ENCODE results near the gene PBX3. TPM values are rescaled to one million over a fixed set of nuclear protein-coding genes. Genes with fewer than 3 reads are reported as not detected.

PBX3 gene
- total RNA-seq, 1 donor from 2014 or later, result 6.3 TPM

GRCh38 chr9:125911861-125912644, 164.9 kb downstream of the PBX3 start:
- no peak for FAIRE-seq
- TF ChIP-seq CTCF (IDR thresholded peaks at IDR 0.05; ENCODE audit: insufficient read depth, low read length, severe bottlenecking), result no peak
- H3K27me3 ChIP-seq (ENCODE audit: control insufficient read depth, insufficient read depth, low read length), result no peaks in the 10 kb centered on the region
- no peak for DNase-seq (ENCODE audit: low read depth)
- H3K4me3 ChIP-seq (ENCODE audit: low read depth, low read length), result no peak overlapping the region
- H3K36me3 ChIP-seq (ENCODE audit: control insufficient read depth, insufficient read depth, low read length), result no peaks in the 10 kb centered on the region

- no peaks in the 10 kb centered on the region for H3K27me3 ChIP-seq (ENCODE audit: control insufficient read depth, insufficient read depth, low read length)
- H3K4me3 ChIP-seq (ENCODE audit: low read depth, low read length), result no peak overlapping the region
- DNase-seq (ENCODE audit: low read depth), result no peak
- FAIRE-seq, result no peak
- TF ChIP-seq CTCF (IDR thresholded peaks at IDR 0.05; ENCODE audit: insufficient read depth, low read length, severe bottlenecking), result no peak
- no peaks in the 10 kb centered on the region for H3K36me3 ChIP-seq (ENCODE audit: control insufficient read depth, insufficient read depth, low read length)
Observed at GRCh38 chr9:125912667-125913066, 165.5 kb downstream of the PBX3 start.

GRCh38 chr9:125913551-125913950, 166.4 kb downstream of the PBX3 start:
- Histone ChIP-seq H3K36me3 (ENCODE audit: control insufficient read depth, insufficient read depth, low read length) (no peaks in the 10 kb centered on the region), H3K4me3 (ENCODE audit: low read depth, low read length) (no peak overlapping the region), H3K27me3 (ENCODE audit: control insufficient read depth, insufficient read depth, low read length) (no peaks in the 10 kb centered on the region)
- DNase-seq (ENCODE audit: low read depth) (no peak), FAIRE-seq (no peak)
- TF ChIP-seq CTCF (IDR thresholded peaks at IDR 0.05; ENCODE audit: insufficient read depth, low read length, severe bottlenecking), result no peak

- Histone ChIP-seq H3K36me3 (ENCODE audit: control insufficient read depth, insufficient read depth, low read length) (no peaks in the 10 kb centered on the region), H3K4me3 (ENCODE audit: low read depth, low read length) (no peak overlapping the region), H3K27me3 (ENCODE audit: control insufficient read depth, insufficient read depth, low read length) (no peaks in the 10 kb centered on the region)
- DNase-seq (ENCODE audit: low read depth), result no peak
- no peak for TF ChIP-seq CTCF (IDR thresholded peaks at IDR 0.05; ENCODE audit: insufficient read depth, low read length, severe bottlenecking)
- FAIRE-seq, result no peak
Observed at GRCh38 chr9:125914411-125914810, 167.2 kb downstream of the PBX3 start.

- H3K36me3 ChIP-seq (ENCODE audit: control insufficient read depth, insufficient read depth, low read length), result no peaks in the 10 kb centered on the region
- no peak overlapping the region for H3K4me3 ChIP-seq (ENCODE audit: low read depth, low read length)
- TF ChIP-seq CTCF (IDR thresholded peaks at IDR 0.05; ENCODE audit: insufficient read depth, low read length, severe bottlenecking), result no peak
- H3K27me3 ChIP-seq (ENCODE audit: control insufficient read depth, insufficient read depth, low read length), result no peaks in the 10 kb centered on the region
- DNase-seq (ENCODE audit: low read depth), result no peak
- no peak for FAIRE-seq
Observed at GRCh38 chr9:125915606-125916005, 168.4 kb downstream of the PBX3 start.

- Histone ChIP-seq H3K36me3 (ENCODE audit: control insufficient read depth, insufficient read depth, low read length) (no peaks in the 10 kb centered on the region), H3K4me3 (ENCODE audit: low read depth, low read length) (no peak overlapping the region), H3K27me3 (ENCODE audit: control insufficient read depth, insufficient read depth, low read length) (no peaks in the 10 kb centered on the region)
- no peak for TF ChIP-seq CTCF (IDR thresholded peaks at IDR 0.05; ENCODE audit: insufficient read depth, low read length, severe bottlenecking)
- no peak for FAIRE-seq
- DNase-seq (ENCODE audit: low read depth), result no peak
Observed at GRCh38 chr9:125919565-125919964, 172.4 kb downstream of the PBX3 start.

Measured in bronchial epithelial cell (primary cell).